Spleen (tissue), 7 donors: ENCODE data around the gene PLXNB2.

Experiments
- CTCF ChIP-seq, 11 experiments: fragments of 200-600 bp in 7 of 11; fragments of 450-650 bp in 4 of 11; sonication (generic) in 4 of 11; IDR thresholded peaks in 8 of 11; conservative IDR thresholded peaks in 3 of 11; 1 replicate in 7 of 11; 2 replicates in 4 of 11; pipeline versions ENCODE4 v1.4.0 to v1.8.0; 2016 to 2021; ENCODE audit warnings: antibody characterized with exemption in 11 of 11, inconsistent platforms in 4 of 11, mild to moderate bottlenecking in 1 of 11
- POLR2A ChIP-seq, 3 donors: fragments of 450-650 bp; IDR thresholded peaks; one replicate each; pipeline ENCODE4 v1.5.1; 2017; ENCODE audit warnings: antibody characterized with exemption in 3 of 3, mild to moderate bottlenecking in 1 of 3
- donor health status: DM: no; HTN: no; CAD: no; lungs with moderate emphysema.
- donor health status: DM: no; HTN: no; CAD: no.
- donor health status: DM: no; HTN: no; CAD: no.

- TF ChIP-seq POLR2A (IDR thresholded peaks at IDR 0.05) (no peak), CTCF (IDR thresholded peaks at IDR 0.05 in 8 of 11, conservative IDR thresholded peaks at IDR 0.05 in 3 of 11) (peak in 2 of 11 experiments; percentile 15 to 19)
Observed at GRCh38 chr22:50303848-50304527, 3.5 kb downstream of the PLXNB2 start.
